Measurements from ENCODE around the gene MPC1L.

DNA sequence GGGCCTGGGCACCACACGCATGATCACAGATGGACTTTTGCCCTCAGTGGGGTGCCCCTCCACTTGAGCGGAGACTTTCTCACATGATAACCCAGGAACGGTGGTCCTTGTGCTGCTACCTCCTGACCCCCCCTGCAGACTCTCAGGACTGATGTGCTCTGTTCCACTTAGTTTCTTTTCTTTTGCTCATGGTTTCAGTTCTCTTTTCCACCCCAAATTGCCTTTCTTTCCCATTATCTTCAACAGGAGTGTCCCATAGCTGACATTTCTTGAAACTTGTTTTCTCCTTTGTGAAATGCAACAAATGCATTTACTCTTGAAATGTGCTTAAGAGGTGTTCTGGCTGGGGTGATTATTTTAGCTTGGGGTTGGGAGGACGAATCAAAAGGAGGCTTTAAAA is 9.0 kb downstream of the MPC1L start:
- TF ChIP-seq POLR2AphosphoS5 (IDR thresholded peaks at IDR 0.05) (no peak), POLR2A (IDR thresholded peaks at IDR 0.05) (no peak)
- TF ChIP-seq, protein P1, sequence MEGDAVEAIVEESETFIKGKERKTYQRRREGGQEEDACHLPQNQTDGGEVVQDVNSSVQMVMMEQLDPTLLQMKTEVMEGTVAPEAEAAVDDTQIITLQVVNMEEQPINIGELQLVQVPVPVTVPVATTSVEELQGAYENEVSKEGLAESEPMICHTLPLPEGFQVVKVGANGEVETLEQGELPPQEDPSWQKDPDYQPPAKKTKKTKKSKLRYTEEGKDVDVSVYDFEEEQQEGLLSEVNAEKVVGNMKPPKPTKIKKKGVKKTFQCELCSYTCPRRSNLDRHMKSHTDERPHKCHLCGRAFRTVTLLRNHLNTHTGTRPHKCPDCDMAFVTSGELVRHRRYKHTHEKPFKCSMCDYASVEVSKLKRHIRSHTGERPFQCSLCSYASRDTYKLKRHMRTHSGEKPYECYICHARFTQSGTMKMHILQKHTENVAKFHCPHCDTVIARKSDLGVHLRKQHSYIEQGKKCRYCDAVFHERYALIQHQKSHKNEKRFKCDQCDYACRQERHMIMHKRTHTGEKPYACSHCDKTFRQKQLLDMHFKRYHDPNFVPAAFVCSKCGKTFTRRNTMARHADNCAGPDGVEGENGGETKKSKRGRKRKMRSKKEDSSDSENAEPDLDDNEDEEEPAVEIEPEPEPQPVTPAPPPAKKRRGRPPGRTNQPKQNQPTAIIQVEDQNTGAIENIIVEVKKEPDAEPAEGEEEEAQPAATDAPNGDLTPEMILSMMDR (IDR thresholded peaks at IDR 0.05): no peak
